Parathyroid adenoma (tissue), 2 donors: ENCODE data around the gene COL18A1.

Source experiments
- H2AFZ ChIP-seq: fragments of 300-600 bp; sonication (generic); one replicate; pipeline ENCODE4 v1.7.0; 2017; ENCODE audit warnings: antibody characterized with exemption, mild to moderate bottlenecking
- H3K27ac ChIP-seq: fragments of 300-600 bp; sonication (generic); one replicate; pipeline ENCODE4 v1.7.0; 2017
- H3K27me3 ChIP-seq: fragments of 300-600 bp; sonication (generic); one replicate; pipeline ENCODE4 v1.7.0; 2017; ENCODE audit warnings: low read length; ENCODE audit not compliant: control insufficient read depth, insufficient read depth
- H3K36me3 ChIP-seq: fragments of 300-600 bp; sonication (generic); one replicate; pipeline ENCODE4 v1.7.0; 2017; ENCODE audit warnings: low read length; ENCODE audit not compliant: control insufficient read depth, insufficient read depth
- H3K4me1 ChIP-seq: fragments of 300-600 bp; sonication (generic); one replicate; pipeline ENCODE4 v1.7.0; 2017; ENCODE audit warnings: control low read depth
- H3K4me2 ChIP-seq: fragments of 300-600 bp; sonication (generic); one replicate; pipeline ENCODE4 v1.7.0; 2017; ENCODE audit warnings: low read length
- H3K4me3 ChIP-seq: fragments of 300-600 bp; sonication (generic); one replicate; pipeline ENCODE4 v1.7.0; 2017; ENCODE audit warnings: low read depth, low read length
- H3K79me2 ChIP-seq: fragments of 300-600 bp; sonication (generic); one replicate; pipeline ENCODE4 v1.7.0; 2017; ENCODE audit warnings: control low read depth
- H3K9ac ChIP-seq: fragments of 300-600 bp; sonication (generic); one replicate; pipeline ENCODE4 v1.7.0; 2017; ENCODE audit warnings: mild to moderate bottlenecking
- H3K9me3 ChIP-seq: fragments of 300-600 bp; sonication (generic); one replicate; pipeline ENCODE4 v1.7.0; 2017; ENCODE audit warnings: low read length; ENCODE audit not compliant: control insufficient read depth
- CTCF ChIP-seq: fragments of 300-600 bp; sonication (generic); IDR thresholded peaks from one replicate; pipeline ENCODE4 v1.7.0; 2017; ENCODE audit warnings: antibody characterized with exemption, mild to moderate bottlenecking
- donor health status: primary hyperparathyroidism.

The COL18A1 gene

GRCh38 chr21:45454926-45455673, 50.1 kb downstream of the COL18A1 start:
- no peak for TF ChIP-seq CTCF
- Histone ChIP-seq H3K36me3 (no peaks in the 10 kb centered on the region), H3K4me3 (no peak overlapping the region), H3K27ac (no peak overlapping the region), H3K79me2 (no peaks in the 10 kb centered on the region), H3K4me2 (no peak overlapping the region), H3K27me3 (no peaks in the 10 kb centered on the region), H2AFZ (no peak overlapping the region), H3K9ac (no peak overlapping the region), H3K9me3 (no peaks in the 10 kb centered on the region), H3K4me1 (no peaks in the 10 kb centered on the region)

- TF ChIP-seq CTCF, result no peak
- Histone ChIP-seq H2AFZ (no peak overlapping the region), H3K4me1 (no peaks in the 10 kb centered on the region), H3K27ac (no peak overlapping the region), H3K27me3 (no peaks in the 10 kb centered on the region), H3K4me3 (no peak overlapping the region), H3K9me3 (no peaks in the 10 kb centered on the region), H3K9ac (no peak overlapping the region), H3K79me2 (no peaks in the 10 kb centered on the region), H3K4me2 (no peak overlapping the region), H3K36me3 (no peaks in the 10 kb centered on the region)
These were observed 51.0 kb downstream of the COL18A1 start for GRCh38 chr21:45455674-45456583.

GRCh38 chr21:45456584-45457160, 51.7 kb downstream of the COL18A1 start:
- H3K4me1 ChIP-seq, result no peaks in the 10 kb centered on the region
- H3K9me3 ChIP-seq, result no peaks in the 10 kb centered on the region
- H3K4me2 ChIP-seq, result no peak overlapping the region
- no peak for TF ChIP-seq CTCF
- no peaks in the 10 kb centered on the region for H3K27me3 ChIP-seq
- no peak overlapping the region for H3K27ac ChIP-seq
- H3K79me2 ChIP-seq, result no peaks in the 10 kb centered on the region
- H3K4me3 ChIP-seq, result no peak overlapping the region
- no peak overlapping the region for H2AFZ ChIP-seq
- no peaks in the 10 kb centered on the region for H3K36me3 ChIP-seq
- H3K9ac ChIP-seq, result no peak overlapping the region

- no peak overlapping the region for H3K27ac ChIP-seq
- H2AFZ ChIP-seq, result no peak overlapping the region
- H3K36me3 ChIP-seq, result no peaks in the 10 kb centered on the region
- no peak overlapping the region for H3K4me3 ChIP-seq
- H3K9ac ChIP-seq, result no peak overlapping the region
- H3K27me3 ChIP-seq, result no peaks in the 10 kb centered on the region
- H3K9me3 ChIP-seq, result no peaks in the 10 kb centered on the region
- no peak for TF ChIP-seq CTCF
- no peaks in the 10 kb centered on the region for H3K79me2 ChIP-seq
- H3K4me2 ChIP-seq, result no peak overlapping the region
- H3K4me1 ChIP-seq, result no peaks in the 10 kb centered on the region
These were observed 52.3 kb downstream of the COL18A1 start for GRCh38 chr21:45457161-45457831.
